GM12875 (cell line): ENCODE measurements around the gene CAB39.

Experiments
- H3K4me3 ChIP-seq: one replicate; pipeline ENCODE4 v1.5.1; 2011; ENCODE audit warnings: low read depth, low read length, control low read depth
- CTCF ChIP-seq: IDR thresholded peaks from 2 replicates; pipeline ENCODE4 v1.5.1; 2011; ENCODE audit warnings: low read depth, mild to moderate bottlenecking, control low read depth, inconsistent platforms, low read length, moderate library complexity, borderline replicate concordance; ENCODE audit not compliant: insufficient read depth

The CAB39 gene

GRCh38 chr2:230764346-230764745 is 51.7 kb downstream of the CAB39 start:
- no peak overlapping the region for H3K4me3 ChIP-seq
- no peak for TF ChIP-seq CTCF

GRCh38 chr2:230765611-230766300 is 53.1 kb downstream of the CAB39 start:
- TF ChIP-seq CTCF: no peak
- no peak overlapping the region for H3K4me3 ChIP-seq

GRCh38 chr2:230767862-230768388 is 55.3 kb downstream of the CAB39 start:
- TF ChIP-seq CTCF: no peak
- no peak overlapping the region for H3K4me3 ChIP-seq

GRCh38 chr2:230770804-230771203 is 58.2 kb downstream of the CAB39 start:
- H3K4me3 ChIP-seq: no peak overlapping the region
- TF ChIP-seq CTCF: no peak

- no peak for TF ChIP-seq CTCF
- no peak overlapping the region for H3K4me3 ChIP-seq
Measured at GRCh38 chr2:230772156-230772555, 59.5 kb downstream of the CAB39 start.

- TF ChIP-seq CTCF: no peak
- H3K4me3 ChIP-seq: no peak overlapping the region
Measured at GRCh38 chr2:230773039-230773773, 60.6 kb downstream of the CAB39 start.
